Astrocyte of the spinal cord (primary cell): ENCODE measurements around the gene TMEM126B.
"Not testable (repeated sequence)": the region's sequence is repeated elsewhere in the genome, so short reads cannot be mapped to it uniquely, and the experiment has no call there.

Source experiments
- DNase-seq: peaks from one replicate; pipeline ENCODE4 v3.0.0; 2011; ENCODE audit warnings: low read depth, low spot score
- H3K4me3 ChIP-seq: 2 replicates; pipeline ENCODE4 v1.5.1; 2011; ENCODE audit warnings: low read depth, mild to moderate bottlenecking, low read length, moderate library complexity
- in situ Hi-C: cut with HindIII; loops from 2 replicates; pipeline ENCODE4 v1.10.0; 2017; ENCODE audit warnings: low sequenced_read_pairs
- TF ChIP-seq, protein P1 (sequence below): IDR thresholded peaks from 2 replicates; pipeline ENCODE4 v1.5.1; 2012; ENCODE audit warnings: low read depth, mild to moderate bottlenecking, low read length, inconsistent platforms

TMEM126B gene

DNA sequence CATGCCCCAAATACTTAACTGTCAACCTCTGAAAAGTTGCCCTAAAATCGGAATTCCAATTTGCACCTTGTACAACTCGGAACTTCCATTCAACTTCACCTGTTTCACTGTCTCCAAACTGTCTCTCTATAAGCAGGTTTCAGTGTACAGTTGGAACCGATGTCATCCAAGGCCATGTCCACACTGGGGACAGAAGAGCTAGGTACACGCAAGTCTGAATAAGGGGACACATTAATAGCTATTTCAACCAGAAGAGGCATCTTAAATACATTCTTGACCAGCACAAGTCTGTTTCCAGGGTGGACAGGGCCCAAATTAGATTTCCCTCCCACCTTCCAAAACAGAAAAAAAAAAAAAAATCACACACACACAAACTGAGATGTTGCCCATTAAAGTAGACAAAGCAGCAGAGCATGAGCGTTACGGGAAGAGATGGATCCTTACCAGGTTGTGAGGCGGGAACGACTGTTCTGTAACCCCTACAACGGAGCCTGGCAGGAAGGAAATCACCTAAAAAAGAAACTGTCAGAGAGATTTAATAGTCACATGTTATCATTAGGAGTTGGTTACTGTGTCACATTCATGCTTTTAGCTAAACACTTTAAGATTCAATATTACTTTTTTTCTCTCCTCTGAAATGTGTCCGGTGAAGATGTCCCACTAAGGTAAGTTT is 34.8 kb downstream of the TMEM126B start:
- TF ChIP-seq, protein P1, sequence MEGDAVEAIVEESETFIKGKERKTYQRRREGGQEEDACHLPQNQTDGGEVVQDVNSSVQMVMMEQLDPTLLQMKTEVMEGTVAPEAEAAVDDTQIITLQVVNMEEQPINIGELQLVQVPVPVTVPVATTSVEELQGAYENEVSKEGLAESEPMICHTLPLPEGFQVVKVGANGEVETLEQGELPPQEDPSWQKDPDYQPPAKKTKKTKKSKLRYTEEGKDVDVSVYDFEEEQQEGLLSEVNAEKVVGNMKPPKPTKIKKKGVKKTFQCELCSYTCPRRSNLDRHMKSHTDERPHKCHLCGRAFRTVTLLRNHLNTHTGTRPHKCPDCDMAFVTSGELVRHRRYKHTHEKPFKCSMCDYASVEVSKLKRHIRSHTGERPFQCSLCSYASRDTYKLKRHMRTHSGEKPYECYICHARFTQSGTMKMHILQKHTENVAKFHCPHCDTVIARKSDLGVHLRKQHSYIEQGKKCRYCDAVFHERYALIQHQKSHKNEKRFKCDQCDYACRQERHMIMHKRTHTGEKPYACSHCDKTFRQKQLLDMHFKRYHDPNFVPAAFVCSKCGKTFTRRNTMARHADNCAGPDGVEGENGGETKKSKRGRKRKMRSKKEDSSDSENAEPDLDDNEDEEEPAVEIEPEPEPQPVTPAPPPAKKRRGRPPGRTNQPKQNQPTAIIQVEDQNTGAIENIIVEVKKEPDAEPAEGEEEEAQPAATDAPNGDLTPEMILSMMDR, result no peak

DNA sequence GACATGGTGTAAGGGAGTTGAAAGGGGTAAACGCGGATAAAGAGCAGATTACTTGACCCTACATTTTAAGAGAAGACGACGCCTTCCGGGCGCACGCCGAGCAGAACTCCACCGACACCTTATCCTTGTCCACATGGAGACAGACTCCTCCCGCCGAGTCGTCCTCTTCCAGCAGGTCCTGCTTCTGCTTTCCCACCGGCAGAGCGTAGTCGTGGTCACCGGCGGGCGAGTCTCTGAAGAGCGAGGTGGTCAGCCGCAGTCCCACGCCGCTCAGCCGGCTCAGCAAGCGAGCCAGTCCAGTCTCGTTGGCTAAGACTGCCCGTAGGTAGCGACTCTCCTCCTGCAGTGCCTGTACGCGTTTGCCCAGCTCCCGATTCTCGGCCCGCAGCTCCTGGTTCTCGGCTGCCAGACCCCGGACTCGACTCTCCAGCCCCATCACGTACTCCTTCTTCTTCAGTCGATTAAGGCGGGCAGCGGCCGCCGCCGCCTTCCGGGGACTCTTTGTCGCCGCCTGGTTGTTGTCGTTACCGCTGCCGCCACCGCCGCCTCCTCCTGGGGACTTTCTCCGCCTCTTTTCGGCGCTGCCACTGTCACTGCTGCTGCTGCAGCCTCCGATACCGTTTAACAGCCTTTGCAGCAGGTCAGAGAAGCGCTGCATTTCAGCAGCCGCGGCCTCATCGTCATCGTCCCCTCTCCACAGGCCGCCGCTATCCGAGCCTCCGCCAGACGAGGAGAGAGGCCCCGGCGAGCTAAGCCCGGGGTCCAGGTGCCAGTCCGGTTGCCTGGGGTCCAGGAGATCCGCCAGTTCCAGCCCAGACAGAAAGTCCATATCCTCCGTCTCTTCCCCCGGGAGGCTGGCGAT is 35.6 kb downstream of the TMEM126B start:
- DNase-seq, result peak; percentile 60
- peak overlapping the region; percentile 74 for H3K4me3 ChIP-seq
- TF ChIP-seq, protein P1, result peak; percentile 51
- in situ Hi-C loops, result no loop called here

More for the DNA sequence above, 34.8 kb downstream of the TMEM126B start:
- no peak for DNase-seq
- peak overlapping the region; percentile 74 for H3K4me3 ChIP-seq
- in situ Hi-C loops, result no loop called here

DNA sequence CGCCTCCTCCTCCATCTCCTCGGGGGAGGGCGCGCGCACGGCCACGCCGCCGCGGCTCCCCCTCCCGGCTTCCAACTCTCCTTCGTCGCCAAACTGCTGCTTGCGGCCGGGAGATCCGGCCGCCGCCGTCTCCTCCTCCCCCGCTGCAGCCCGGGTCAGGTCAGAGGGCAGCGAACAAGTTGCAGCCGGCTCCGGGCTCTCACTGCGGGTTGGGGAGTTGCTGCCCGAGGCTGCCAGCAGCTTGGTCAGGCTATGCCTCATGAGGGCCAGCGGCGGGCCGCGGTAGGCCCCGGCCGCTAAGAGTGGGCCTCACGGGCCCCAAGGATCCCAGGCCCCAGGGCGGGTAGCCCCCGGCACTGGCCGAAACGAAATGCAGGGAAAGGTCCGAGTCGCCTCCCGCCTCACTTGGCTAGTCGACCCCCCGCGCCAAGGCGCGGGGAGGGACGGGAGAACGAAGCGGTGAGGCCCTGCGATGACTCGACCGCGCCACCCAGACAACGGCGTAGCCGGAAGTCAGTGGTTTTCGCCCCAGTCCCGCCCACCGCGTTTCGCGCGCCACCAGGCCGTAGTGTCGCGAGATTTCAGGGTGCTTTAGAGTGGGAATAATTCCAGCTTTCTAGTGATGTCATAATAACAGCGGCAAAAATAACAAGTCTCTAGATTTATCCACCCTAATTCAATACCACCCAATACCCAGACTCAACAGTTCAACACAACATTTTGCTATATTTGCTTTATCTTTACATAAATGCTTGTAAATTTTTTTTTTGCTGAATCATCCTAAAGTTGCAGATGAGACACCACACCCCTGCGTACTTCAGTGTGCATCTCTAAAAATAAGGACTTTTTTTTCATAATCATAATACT is 36.5 kb downstream of the TMEM126B start, which contains the start of gene CREBZF:
CREBZF (minus strand) TSS at position 515 of the 867 bp plus-strand sequence; CDS start at position 261, 254 bp downstream.
- DNase-seq, result peak; percentile 96
- peak within 1 kb of the TSS; percentile 74 for H3K4me3 ChIP-seq
- TF ChIP-seq, protein P1, result no peak
- in situ Hi-C loops, result no loop called here

DNA sequence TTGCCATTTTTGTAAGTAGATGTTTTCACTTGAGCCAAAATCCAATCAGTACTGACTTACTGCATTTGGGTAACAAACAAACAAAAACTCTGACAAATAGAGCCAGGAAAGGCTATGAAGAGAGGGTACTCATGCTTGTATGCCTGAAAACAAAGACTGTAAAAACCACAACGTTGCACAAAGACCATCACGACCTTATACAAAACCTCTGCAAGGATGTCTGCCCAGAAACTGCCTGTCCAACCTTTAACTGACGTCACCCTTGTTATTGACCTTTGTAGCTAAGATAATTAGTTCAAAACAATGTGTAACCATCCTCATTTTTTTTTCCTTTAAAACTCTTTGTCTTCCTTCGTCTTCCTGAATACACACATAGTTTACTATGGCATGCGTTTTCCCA is 37.3 kb downstream of the TMEM126B start:
- in situ Hi-C loops, result no loop called here
- DNase-seq, result peak; percentile 14
- H3K4me3 ChIP-seq, result no peak overlapping the region
- TF ChIP-seq, protein P1, result no peak

DNA sequence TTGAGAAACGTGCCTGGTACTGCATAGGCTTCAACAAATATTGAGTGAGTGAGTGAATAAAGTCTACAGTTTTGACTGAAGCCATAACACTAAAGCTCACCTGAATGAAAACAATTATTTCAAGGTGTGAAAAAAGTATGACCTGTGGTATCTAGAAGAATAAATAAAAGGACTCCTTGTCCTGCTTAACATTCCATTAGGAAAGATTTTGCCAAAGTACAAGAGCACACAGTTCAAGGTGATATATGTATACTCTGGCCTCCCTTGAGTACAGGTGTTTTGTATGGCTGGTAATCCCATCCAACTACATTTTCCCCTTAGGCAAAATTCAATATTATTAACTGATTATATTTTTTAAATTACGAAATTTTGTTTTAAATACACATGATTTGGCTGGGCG is 38.3 kb downstream of the TMEM126B start:
- in situ Hi-C loops, result no loop called here
- H3K4me3 ChIP-seq, result no peak overlapping the region
- no peak for DNase-seq
- TF ChIP-seq, protein P1, result no peak

DNA sequence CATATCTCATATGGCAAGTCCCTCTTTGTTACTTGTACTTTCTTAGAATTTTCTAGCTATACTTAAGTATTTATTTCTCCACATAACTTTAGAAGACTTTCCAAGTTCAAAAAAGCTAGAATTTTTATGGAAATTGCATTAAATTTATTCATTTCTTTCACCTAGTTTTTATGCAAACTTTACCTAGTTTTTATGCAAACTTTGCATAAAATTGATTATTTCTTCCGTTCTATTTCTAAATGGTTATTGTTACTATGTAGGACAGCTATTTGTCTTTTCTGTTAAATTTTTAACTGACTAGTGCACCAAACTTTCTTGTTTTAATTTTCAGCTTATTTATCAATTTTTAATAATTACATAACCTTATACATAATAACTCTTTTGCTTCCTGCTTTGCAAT is 39.8 kb downstream of the TMEM126B start:
- TF ChIP-seq, protein P1, result no peak
- in situ Hi-C loops, result no loop called here
- no peak for DNase-seq
- H3K4me3 ChIP-seq, result no peak overlapping the region

DNA sequence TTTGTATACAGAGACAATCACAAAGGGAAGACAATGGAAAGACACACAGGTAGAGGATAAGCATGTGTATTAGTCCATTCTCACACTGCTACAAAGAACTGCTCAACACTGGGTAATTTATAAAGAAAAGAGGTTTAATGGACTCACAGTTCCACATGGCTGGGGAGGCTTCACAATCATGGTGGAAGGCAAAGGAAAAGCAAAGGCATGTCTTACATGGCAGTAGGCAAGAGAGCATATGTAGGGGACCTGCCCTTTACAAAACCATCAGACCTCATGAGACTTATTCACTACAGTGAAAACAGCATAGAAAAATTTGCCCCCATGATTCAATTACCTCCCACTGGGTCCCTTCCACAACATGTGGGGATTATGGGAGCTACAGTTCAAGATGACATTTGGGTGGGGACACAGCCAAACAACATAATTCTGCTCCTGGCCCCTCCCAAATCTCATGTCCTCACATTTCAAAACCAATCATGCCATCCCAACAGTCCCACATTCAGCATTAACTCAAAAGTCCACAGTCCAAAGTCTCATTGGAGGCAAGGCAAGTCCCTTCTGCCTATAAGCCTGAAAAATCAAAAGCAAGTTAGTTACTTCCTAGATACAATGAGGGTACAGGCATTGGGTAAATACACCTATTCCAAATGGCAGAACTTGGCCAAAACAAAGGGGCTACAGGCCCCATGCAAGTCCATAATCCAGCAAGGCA is 42.7 kb downstream of the TMEM126B start:
- in situ Hi-C loops, DNase-seq, H3K4me3 ChIP-seq: not testable (repeated sequence)
